CD4-positive, alpha-beta T cell treated with Interleukin-10 for 1 hour (primary cell): Measurements from ENCODE around the gene AHNAK2.
"Not testable (repeated sequence)": the region's sequence is repeated elsewhere in the genome, so short reads cannot be mapped to it uniquely, and the experiment has no call there.

Source experiments
- DNase-seq: peaks from one replicate; pipeline ENCODE4 v3.0.0-alpha.2; 2020

The AHNAK2 gene

GRCh38 chr14:104895207-104895785 lies 82.9 kb downstream of the AHNAK2 start:
- no peak for DNase-seq

DNA sequence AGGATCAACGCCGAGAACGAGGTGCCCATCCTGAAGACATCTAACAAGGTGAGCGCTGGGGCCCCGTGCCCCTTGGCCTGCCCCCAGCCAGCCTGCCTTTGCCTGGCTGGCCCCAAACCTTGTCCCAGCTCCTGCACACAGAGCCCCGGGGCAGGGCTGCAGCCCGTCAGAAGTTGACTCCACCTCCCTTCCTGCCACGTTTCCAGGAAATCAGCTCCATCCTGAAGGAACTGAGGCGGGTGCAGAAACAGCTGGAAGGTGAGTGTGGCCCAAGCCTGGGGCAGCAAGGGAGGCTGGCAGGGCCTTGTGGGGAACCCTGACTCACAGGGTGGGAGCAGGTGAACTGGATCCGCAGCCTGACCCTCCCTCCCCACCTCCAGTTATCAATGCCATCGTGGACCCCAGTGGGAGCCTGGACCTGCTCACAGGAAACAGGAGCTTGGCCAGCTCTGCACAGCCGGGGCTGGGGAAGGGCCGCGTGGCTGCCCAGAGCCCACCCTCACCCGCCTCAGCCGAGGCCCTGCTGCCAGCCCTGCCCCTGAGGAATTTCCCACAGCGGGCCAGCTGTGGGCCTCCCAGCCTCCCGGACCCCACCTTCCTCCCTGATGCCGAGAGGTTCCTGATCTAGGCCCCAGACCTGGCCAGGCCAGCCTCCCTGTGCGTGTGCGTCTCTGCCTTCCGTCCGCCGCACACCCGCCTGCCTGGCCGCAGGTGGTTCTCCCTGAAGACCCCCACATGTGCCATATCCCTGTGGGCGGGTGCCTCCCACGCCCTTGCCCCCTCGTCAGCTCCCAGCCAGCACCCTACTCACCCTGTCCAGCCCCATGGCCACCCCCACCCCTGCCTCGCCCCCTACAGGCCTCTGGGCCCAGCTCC lies 83.6 kb downstream of the AHNAK2 start:
- no peak for DNase-seq

- DNase-seq = no peak
Measured at GRCh38 chr14:104893435-104894207, 84.6 kb downstream of the AHNAK2 start.

DNA sequence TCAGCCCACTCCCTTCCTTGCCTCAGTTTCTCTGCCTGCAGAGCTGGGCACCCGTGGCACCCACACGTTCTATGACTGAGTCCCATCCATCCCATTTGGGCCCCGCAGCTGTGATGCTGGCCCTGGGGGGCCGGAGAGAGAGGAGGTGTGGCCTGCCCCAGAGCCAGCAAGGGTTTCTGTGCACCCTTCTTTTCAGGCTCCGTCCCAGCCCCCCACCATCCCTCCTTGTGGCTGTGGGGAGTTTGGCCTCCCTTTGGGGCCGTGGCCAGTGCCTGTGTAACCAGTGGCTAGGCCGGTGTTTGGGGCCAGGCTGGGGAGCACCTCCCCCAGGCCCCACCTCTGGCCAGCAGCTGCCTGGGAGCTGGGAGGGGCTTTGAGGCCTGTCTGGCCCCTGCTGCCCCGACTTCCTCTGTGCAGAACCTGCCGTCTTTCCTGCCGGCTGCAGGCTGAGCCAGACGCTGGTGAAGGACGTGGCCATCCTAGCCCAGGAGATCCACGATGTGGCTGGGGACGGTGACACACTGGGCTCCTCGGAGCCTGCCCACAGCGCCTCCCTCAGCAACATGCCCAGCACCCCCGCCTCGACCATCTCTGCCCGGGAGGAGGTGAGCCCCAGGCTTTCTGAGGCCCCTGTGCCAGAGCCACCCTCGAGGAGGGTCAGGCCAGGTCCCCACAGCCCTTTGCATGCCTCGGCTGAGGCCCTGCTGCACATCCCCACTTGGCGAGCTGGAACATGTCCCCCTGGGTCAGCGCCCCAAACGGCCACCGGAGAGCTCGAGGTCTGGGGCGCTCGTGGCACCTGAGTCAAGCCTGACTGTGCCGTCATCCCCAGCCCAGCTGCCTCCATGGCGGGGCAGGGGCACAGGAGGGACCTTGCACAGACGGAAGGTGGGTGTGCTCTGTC lies 85.4 kb downstream of the AHNAK2 start:
- no peak for DNase-seq

DNA sequence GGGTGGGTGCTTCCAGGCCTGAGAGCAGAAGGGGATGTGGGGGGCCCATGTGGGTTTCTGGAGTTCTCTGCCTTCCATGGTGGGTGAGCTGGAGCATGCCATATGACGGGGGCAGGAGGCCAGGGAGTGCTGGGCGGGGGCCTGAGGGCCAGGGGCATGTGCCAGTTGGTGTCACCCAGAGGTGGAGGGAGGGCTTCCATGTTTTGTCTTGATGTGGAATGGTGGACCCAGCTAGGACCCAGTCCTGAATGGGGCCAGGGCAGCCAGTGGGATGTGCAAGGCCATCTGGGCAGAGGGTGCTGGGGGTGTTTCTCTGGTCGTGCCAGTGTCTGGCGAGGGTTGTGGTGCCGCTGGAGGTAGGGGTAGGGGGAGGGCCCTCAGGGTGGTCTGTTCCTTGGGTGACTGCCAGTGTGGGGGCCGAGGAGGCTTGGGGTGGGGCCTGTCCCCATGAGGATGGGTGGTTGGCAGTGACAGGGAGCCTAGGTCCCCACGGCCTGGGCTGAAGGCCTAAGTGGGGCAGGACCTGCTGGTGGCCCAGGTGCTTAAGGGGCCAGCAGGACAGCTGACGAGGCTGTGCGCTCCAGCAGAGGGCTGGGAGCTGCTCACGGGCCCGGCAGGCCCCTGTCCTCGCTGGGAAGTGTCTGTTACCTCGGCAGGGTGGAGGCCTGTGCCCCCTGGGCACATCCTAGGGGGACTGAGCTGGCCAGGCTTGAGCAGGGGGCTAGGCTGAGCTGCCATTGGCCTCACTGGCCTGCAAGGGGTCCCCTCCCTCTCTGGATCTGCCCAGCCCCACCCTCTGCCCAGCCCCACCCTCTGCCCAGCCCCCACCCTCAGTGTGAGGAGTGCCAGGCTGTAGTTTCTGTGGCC lies 86.3 kb downstream of the AHNAK2 start:
- no peak for DNase-seq

DNA sequence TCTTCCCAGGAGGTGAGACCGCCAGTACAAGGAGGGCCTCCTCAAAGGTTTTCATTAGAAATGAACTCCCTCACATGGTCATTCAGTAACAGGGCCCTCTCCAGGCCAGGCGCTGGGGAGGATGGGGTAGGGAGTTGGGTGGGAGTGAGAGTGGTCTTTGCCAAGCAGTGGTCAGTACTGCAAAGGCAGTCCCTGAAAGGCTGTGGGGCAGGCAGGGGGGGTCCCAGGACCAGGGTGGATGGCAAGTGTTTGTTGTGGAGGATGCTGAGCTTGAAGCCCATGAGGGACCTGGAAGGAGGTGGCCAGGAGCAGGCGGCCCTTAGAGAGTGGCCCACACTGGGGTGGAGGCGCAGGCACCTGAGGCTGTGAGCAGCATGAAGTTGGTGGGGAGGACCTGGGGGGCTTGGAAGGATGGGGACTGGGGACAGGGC lies 87.0 kb downstream of the AHNAK2 start:
- no peak for DNase-seq

DNA sequence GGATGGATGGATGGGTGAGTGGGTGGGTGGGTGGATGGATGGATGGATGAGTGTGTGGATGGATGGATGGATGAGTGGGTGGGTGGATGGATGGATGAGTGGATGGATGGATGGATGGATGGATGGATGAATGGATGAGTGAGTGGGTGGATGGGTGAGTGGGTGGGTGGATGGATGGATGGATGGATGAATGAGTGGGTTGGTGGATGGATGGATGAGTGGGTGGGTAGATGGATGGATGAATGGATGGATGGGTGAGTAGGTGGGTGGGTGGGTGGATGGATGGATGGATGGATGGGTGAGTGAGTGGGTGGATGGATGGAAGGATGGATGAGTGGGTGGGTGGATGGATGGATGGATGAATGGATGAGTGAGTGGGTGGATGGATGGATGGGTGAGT lies 87.9 kb downstream of the AHNAK2 start:
- not testable (repeated sequence) for DNase-seq

GRCh38 chr14:104889375-104889757 lies 88.8 kb downstream of the AHNAK2 start:
- DNase-seq = no peak

DNA sequence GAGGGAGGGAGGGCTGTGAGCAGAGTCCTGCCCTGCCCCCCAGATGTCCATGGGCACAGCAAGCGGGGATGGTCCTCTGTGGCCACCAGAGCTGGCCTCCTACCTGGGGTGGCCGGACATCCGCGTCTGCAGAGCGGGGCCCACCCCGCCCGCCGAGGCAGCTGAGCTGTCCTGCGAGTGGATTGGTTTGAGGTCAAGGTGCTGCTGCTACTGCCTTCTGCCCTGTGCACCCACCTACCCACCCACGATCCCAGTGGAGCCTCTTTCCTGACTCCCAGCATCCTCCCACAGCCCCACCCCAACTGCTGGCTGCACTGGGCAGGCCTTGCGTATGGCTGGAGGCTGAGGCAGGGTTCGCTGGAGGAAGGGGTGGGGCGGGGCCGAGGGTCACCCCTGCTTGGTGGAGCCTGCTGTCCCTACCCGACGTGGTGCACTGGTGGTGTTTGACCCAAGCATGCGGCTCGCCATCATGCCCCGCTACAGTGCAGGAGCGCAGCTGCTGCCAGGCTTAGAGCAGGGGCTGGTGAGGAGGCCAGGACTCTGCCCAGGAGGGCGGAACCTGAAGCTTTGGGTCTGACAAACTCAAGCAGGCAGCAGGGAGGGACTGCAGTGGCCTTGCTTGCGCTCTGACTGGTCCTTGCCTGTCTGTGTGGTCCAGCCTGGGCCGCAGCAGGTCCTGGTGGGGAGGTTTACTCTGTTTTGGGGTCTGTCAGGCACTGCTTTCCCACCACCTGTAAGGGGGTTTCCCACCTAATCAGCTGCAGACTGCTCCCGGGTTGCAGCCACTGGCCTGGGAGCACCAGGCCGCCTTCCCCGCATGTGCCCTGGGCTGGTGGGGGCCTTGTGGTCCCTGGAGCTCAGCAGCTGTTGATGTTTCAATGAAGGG lies 89.4 kb downstream of the AHNAK2 start:
- DNase-seq = no peak

DNA sequence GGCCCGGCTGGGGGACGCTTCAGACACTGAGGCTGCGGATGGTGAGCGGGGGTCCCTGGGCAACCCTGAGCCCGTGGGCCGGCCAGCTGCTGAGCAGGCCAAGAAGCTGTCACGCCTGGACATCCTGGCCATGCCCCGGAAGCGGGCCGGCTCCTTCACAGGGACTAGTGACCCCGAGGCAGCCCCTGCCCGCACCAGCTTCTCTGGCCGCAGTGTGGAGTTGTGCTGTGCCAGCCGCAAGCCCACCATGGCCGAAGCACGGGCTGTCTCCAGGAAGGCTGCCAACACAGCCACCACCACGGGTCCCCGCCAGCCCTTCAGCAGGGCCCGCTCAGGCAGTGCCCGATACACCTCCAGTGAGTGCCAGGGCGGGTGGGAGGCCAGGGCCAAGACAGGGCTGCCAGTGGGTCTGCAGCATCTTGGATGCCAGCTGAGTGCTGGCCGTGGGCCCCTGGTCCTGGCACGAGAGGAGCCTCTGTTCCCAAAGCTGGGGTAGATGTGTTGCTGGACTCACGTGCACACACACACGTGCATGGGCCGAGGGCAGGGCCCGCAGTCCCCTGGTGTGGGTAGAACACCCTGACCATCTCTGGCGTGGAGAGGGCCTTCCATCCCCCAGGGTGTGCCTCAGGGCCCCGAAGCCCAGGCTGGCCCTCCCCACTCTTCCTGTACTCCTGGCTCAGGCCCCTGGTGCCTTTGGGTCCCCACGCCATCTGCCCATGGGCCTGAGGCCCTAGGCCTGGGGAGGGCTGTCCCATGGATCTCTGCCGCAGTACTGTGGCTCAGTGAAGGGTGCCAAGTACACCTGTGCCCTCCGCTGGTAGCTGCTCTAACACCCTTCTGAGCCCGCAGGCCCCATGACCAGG lies 90.3 kb downstream of the AHNAK2 start:
- no peak for DNase-seq
